ENCODE results near the gene CATSPERB. TPM values are rescaled to one million over a fixed set of nuclear protein-coding genes. Genes with fewer than 3 reads are reported as not detected.
"Not testable (repeated sequence)": the region's sequence is repeated elsewhere in the genome, so short reads cannot be mapped to it uniquely, and the experiment has no call there.

The CATSPERB gene
- total RNA-seq, 1 experiment from 2014 or later: not detected

GRCh38 chr14:91681893-91682563 is 49.9 kb downstream of the CATSPERB start:
- no peaks in the 10 kb centered on the region for H4K20me1 ChIP-seq (ENCODE audit: insufficient read depth, low read depth, low read length)
- no peak overlapping the region for H3K4me2 ChIP-seq (ENCODE audit: low read depth, low read length, poor library complexity, severe bottlenecking)
- H3K27ac ChIP-seq (ENCODE audit: low read length): no peak overlapping the region
- DNase-seq: no peak
- H3K4me1 ChIP-seq (ENCODE audit: low read length): no peaks in the 10 kb centered on the region
- no peaks in the 10 kb centered on the region; the same call in 1 of the 2 replicates for H3K9me3 ChIP-seq (ENCODE audit: low read length)
- H3K36me3 ChIP-seq (ENCODE audit: insufficient read depth, low read length): no peaks in the 10 kb centered on the region
- no peaks in the 10 kb centered on the region for H3K79me2 ChIP-seq (ENCODE audit: low read length)
- no peak overlapping the region for H2AFZ ChIP-seq (ENCODE audit: low read length)
- no peak overlapping the region for H3K4me3 ChIP-seq (ENCODE audit: low read length)
- no peak overlapping the region for H3K9ac ChIP-seq (ENCODE audit: low read length)
- H3K9me2 ChIP-seq (replicated peaks; ENCODE audit: insufficient read depth, low read length): no peaks in the 10 kb centered on the region
- H3K27me3 ChIP-seq (ENCODE audit: low read length): no peaks in the 10 kb centered on the region

DNA sequence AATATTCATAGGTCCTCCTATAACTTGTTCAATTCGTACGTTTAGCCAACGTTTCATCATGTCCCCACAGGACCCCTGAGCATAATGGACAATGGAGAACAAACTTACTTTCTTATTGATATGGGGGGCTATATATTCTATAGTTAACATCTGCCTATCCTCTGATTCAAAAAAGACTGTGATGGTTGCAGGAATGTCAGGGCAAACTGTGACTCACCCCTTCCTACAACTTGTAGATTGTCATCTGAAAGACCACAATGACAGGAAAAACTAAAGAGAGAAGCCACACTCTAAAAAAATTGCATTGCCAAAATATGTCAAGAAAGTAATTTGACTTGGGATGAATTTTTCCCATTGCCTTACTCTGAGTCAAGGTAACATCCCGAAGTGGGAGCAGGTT is 50.8 kb downstream of the CATSPERB start:
- DNase-seq: no peak
- Histone ChIP-seq H3K9ac (ENCODE audit: low read length) (no peak overlapping the region), H3K79me2 (ENCODE audit: low read length) (no peaks in the 10 kb centered on the region), H3K27ac (ENCODE audit: low read length) (no peak overlapping the region), H3K36me3 (ENCODE audit: insufficient read depth, low read length) (no peaks in the 10 kb centered on the region), H4K20me1 (ENCODE audit: insufficient read depth, low read depth, low read length) (no peaks in the 10 kb centered on the region), H2AFZ (ENCODE audit: low read length) (no peak overlapping the region), H3K4me2 (ENCODE audit: low read depth, low read length, poor library complexity, severe bottlenecking) (no peak overlapping the region), H3K4me3 (ENCODE audit: low read length) (no peak overlapping the region), H3K9me2 (replicated peaks; ENCODE audit: insufficient read depth, low read length) (no peaks in the 10 kb centered on the region), H3K9me3 (ENCODE audit: low read length) (no peaks in the 10 kb centered on the region; the same call in 1 of the 2 replicates), H3K27me3 (ENCODE audit: low read length) (no peaks in the 10 kb centered on the region), H3K4me1 (ENCODE audit: low read length) (no peaks in the 10 kb centered on the region)

DNA sequence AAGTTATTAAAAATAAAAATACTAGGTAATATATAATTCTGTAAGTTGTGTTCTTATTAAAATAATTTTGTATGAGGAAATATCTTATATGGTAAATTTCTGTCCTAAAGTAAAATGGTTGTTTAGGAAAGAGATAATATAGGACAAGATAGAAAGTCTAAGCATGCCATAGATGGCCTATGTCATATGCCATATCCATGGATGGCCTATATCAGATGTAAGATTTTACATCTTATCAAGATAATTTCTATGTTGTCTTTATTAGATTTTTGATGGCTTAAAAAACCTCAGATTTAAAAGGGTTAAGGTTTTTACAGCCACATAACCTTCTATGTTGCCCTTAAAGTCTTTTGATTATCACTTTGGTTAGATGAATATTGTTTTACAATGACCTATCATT is 52.6 kb downstream of the CATSPERB start:
- Histone ChIP-seq H3K4me3 (ENCODE audit: low read length) (no peak overlapping the region), H3K4me1 (ENCODE audit: low read length) (no peaks in the 10 kb centered on the region), H3K9ac (ENCODE audit: low read length) (no peak overlapping the region), H3K79me2 (ENCODE audit: low read length) (no peaks in the 10 kb centered on the region), H3K27me3 (ENCODE audit: low read length) (no peaks in the 10 kb centered on the region), H3K9me2 (replicated peaks; ENCODE audit: insufficient read depth, low read length) (no peaks in the 10 kb centered on the region), H3K27ac (ENCODE audit: low read length) (no peak overlapping the region), H4K20me1 (ENCODE audit: insufficient read depth, low read depth, low read length) (no peaks in the 10 kb centered on the region), H3K4me2 (ENCODE audit: low read depth, low read length, poor library complexity, severe bottlenecking) (no peak overlapping the region), H3K36me3 (ENCODE audit: insufficient read depth, low read length) (no peaks in the 10 kb centered on the region), H2AFZ (ENCODE audit: low read length) (no peak overlapping the region), H3K9me3 (ENCODE audit: low read length) (no peaks in the 10 kb centered on the region; the same call in 1 of the 2 replicates)
- no peak for DNase-seq

GRCh38 chr14:91677687-91678086 is 54.2 kb downstream of the CATSPERB start:
- not testable (repeated sequence) for H3K27me3 ChIP-seq (ENCODE audit: low read length); H3K4me2 ChIP-seq (ENCODE audit: low read depth, low read length, poor library complexity, severe bottlenecking); H2AFZ ChIP-seq (ENCODE audit: low read length); DNase-seq; H3K9ac ChIP-seq (ENCODE audit: low read length); H3K4me1 ChIP-seq (ENCODE audit: low read length); H3K36me3 ChIP-seq (ENCODE audit: insufficient read depth, low read length); H3K9me2 ChIP-seq (replicated peaks; ENCODE audit: insufficient read depth, low read length); H3K9me3 ChIP-seq (ENCODE audit: low read length); H3K79me2 ChIP-seq (ENCODE audit: low read length); H3K4me3 ChIP-seq (ENCODE audit: low read length); H4K20me1 ChIP-seq (ENCODE audit: insufficient read depth, low read depth, low read length); H3K27ac ChIP-seq (ENCODE audit: low read length)

- H3K27me3 ChIP-seq (ENCODE audit: low read length): no peaks in the 10 kb centered on the region
- no peaks in the 10 kb centered on the region; the same call in 1 of the 2 replicates for H3K9me3 ChIP-seq (ENCODE audit: low read length)
- no peak overlapping the region for H3K9ac ChIP-seq (ENCODE audit: low read length)
- H4K20me1 ChIP-seq (ENCODE audit: insufficient read depth, low read depth, low read length): no peaks in the 10 kb centered on the region
- H3K4me1 ChIP-seq (ENCODE audit: low read length): no peaks in the 10 kb centered on the region
- no peak overlapping the region for H2AFZ ChIP-seq (ENCODE audit: low read length)
- H3K4me3 ChIP-seq (ENCODE audit: low read length): no peak overlapping the region
- no peaks in the 10 kb centered on the region for H3K79me2 ChIP-seq (ENCODE audit: low read length)
- H3K27ac ChIP-seq (ENCODE audit: low read length): no peak overlapping the region
- no peaks in the 10 kb centered on the region for H3K36me3 ChIP-seq (ENCODE audit: insufficient read depth, low read length)
- no peak for DNase-seq
- H3K4me2 ChIP-seq (ENCODE audit: low read depth, low read length, poor library complexity, severe bottlenecking): no peak overlapping the region
- no peaks in the 10 kb centered on the region for H3K9me2 ChIP-seq (replicated peaks; ENCODE audit: insufficient read depth, low read length)
Measured at GRCh38 chr14:91674911-91675310, 57.0 kb downstream of the CATSPERB start.

GRCh38 chr14:91669867-91670266 is 62.0 kb downstream of the CATSPERB start:
- H3K9me3 ChIP-seq (ENCODE audit: low read length): no peaks in the 10 kb centered on the region
- DNase-seq: no peak
- no peaks in the 10 kb centered on the region for H3K27me3 ChIP-seq (ENCODE audit: low read length)
- H3K36me3 ChIP-seq (ENCODE audit: insufficient read depth, low read length): no peaks in the 10 kb centered on the region
- no peak overlapping the region for H3K4me2 ChIP-seq (ENCODE audit: low read depth, low read length, poor library complexity, severe bottlenecking)
- no peaks in the 10 kb centered on the region for H3K4me1 ChIP-seq (ENCODE audit: low read length)
- no peak overlapping the region for H3K4me3 ChIP-seq (ENCODE audit: low read length)
- no peaks in the 10 kb centered on the region for H4K20me1 ChIP-seq (ENCODE audit: insufficient read depth, low read depth, low read length)
- no peaks in the 10 kb centered on the region for H3K79me2 ChIP-seq (ENCODE audit: low read length)
- no peaks in the 10 kb centered on the region for H3K9me2 ChIP-seq (replicated peaks; ENCODE audit: insufficient read depth, low read length)
- no peak overlapping the region for H2AFZ ChIP-seq (ENCODE audit: low read length)
- no peak overlapping the region for H3K9ac ChIP-seq (ENCODE audit: low read length)
- no peak overlapping the region for H3K27ac ChIP-seq (ENCODE audit: low read length)

DNA sequence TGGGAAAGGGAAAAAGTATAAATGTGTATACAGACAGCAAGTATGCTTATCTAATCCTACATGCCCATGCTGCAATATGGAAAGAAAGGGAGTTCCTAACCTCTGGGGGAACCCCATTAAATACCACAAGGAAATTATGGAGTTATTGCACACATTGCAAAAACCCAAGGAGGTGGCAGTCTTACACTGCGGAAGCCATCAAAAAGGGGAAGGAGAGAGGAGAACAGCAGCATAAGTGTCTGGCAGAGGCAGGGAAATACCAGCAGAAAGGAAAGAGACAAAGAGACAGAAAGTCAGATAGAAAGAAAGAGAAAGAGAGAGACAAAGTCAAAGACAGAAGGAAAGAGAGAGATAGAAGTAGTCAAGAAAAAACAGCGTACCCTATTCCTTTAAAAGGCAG is 64.8 kb downstream of the CATSPERB start:
- not testable (repeated sequence) for DNase-seq; H4K20me1 ChIP-seq (ENCODE audit: insufficient read depth, low read depth, low read length); H3K9me2 ChIP-seq (replicated peaks; ENCODE audit: insufficient read depth, low read length); H3K79me2 ChIP-seq (ENCODE audit: low read length); H2AFZ ChIP-seq (ENCODE audit: low read length); H3K36me3 ChIP-seq (ENCODE audit: insufficient read depth, low read length); H3K4me1 ChIP-seq (ENCODE audit: low read length); H3K9me3 ChIP-seq (ENCODE audit: low read length); H3K4me2 ChIP-seq (ENCODE audit: low read depth, low read length, poor library complexity, severe bottlenecking); H3K4me3 ChIP-seq (ENCODE audit: low read length); H3K9ac ChIP-seq (ENCODE audit: low read length); H3K27me3 ChIP-seq (ENCODE audit: low read length); H3K27ac ChIP-seq (ENCODE audit: low read length)

GRCh38 chr14:91660790-91661189 is 71.1 kb downstream of the CATSPERB start:
- Histone ChIP-seq H3K4me1 (ENCODE audit: low read length) (no peaks in the 10 kb centered on the region), H3K36me3 (ENCODE audit: insufficient read depth, low read length) (no peaks in the 10 kb centered on the region), H3K27ac (ENCODE audit: low read length) (no peak overlapping the region), H3K4me2 (ENCODE audit: low read depth, low read length, poor library complexity, severe bottlenecking) (no peak overlapping the region), H3K27me3 (ENCODE audit: low read length) (no peaks in the 10 kb centered on the region), H3K79me2 (ENCODE audit: low read length) (no peaks in the 10 kb centered on the region), H3K9me2 (replicated peaks; ENCODE audit: insufficient read depth, low read length) (no peaks in the 10 kb centered on the region), H4K20me1 (ENCODE audit: insufficient read depth, low read depth, low read length) (no peaks in the 10 kb centered on the region), H3K9me3 (ENCODE audit: low read length) (no peaks in the 10 kb centered on the region), H3K4me3 (ENCODE audit: low read length) (no peak overlapping the region), H2AFZ (ENCODE audit: low read length) (no peak overlapping the region), H3K9ac (ENCODE audit: low read length) (no peak overlapping the region)
- no peak for DNase-seq

All from Karpas-422 (cell line).